Tibial artery (tissue), 4 donors: Measurements from ENCODE around the gene MISP.
A peak's percentile ranks its signal among the peaks of the same experiment; 100 is the strongest.

Experiments used
- DNase-seq, 2 donors: peaks; one replicate each; pipeline ENCODE4 v3.0.0-alpha.2; 2019
- H3K27ac ChIP-seq, 2 donors: fragments of 200-600 bp; sonication (generic) in 1 of 2; 1 replicate in 1 of 2; 2 replicates in 1 of 2; pipeline ENCODE4 v1.5.1; 2018 to 2019; ENCODE audit warnings: mild to moderate bottlenecking in 1 of 2
- H3K27me3 ChIP-seq, 2 donors: fragments of 200-600 bp; sonication (generic) in 1 of 2; one replicate each; pipeline versions ENCODE4 v1.5.1 to v1.6.0; 2016 to 2019
- H3K36me3 ChIP-seq, 3 donors: fragments of 200-600 bp; sonication (generic) in 2 of 3; one replicate each; pipeline ENCODE4 v1.5.1; 2016 to 2019; ENCODE audit warnings: mild to moderate bottlenecking in 2 of 3
- H3K4me1 ChIP-seq, 4 donors: fragments of 200-600 bp; sonication (generic) in 2 of 4; 1 replicate in 3 of 4; 2 replicates in 1 of 4; pipeline ENCODE4 v1.5.1; 2016 to 2019
- H3K4me3 ChIP-seq, 2 donors: fragments of 200-600 bp; sonication (generic) in 1 of 2; 1 replicate in 1 of 2; 2 replicates in 1 of 2; pipeline ENCODE4 v1.5.1; 2018 to 2019; ENCODE audit warnings: mild to moderate bottlenecking in 2 of 2
- H3K9me3 ChIP-seq, 3 donors: fragments of 200-600 bp; sonication (generic) in 1 of 3; one replicate each; pipeline ENCODE4 v1.5.1; 2016 to 2019
- CTCF ChIP-seq, 2 experiments: fragments of 200-600 bp in 1 of 2; fragments of 450-650 bp in 1 of 2; IDR thresholded peaks; one replicate each; pipeline ENCODE4 v1.5.1; 2017 to 2019; ENCODE audit warnings: antibody characterized with exemption in 2 of 2, mild to moderate bottlenecking in 1 of 2, moderate library complexity in 1 of 2
- intact Hi-C: fragments of 100-400 bp; cut with DNase I; formaldehyde crosslinking; loops from one replicate; pipeline ENCODE4 v1.15.0; 2023; ENCODE audit warnings: low total_unique reads

Gene MISP

GRCh38 chr19:708154-709143, 42.5 kb upstream of the MISP start, which contains the start of gene PALM:
Gene PALM (plus strand): TSS chr19:708935. CDS start chr19:709147, 212 bp downstream.
- H3K36me3 ChIP-seq = no peaks in the 10 kb centered on the region
- peaks cover 0 to 24% (median 0%) of the 10 kb centered on the region in 4 donors for H3K4me1 ChIP-seq
- peaks cover 0 to 7% (median 0%) of the 10 kb centered on the region in 3 donors for H3K9me3 ChIP-seq
- DNase-seq = no peak
- no peak for TF ChIP-seq CTCF (IDR thresholded peaks at IDR 0.05)
- peak within 1 kb of the TSS; percentile 56 to 57 for H3K27ac ChIP-seq
- peaks cover 0 to 72% of the 10 kb centered on the region in 2 donors for H3K27me3 ChIP-seq
- intact Hi-C loops = no loop called here
- peak within 1 kb of the TSS; percentile 51 to 57 for H3K4me3 ChIP-seq

- Histone ChIP-seq H3K4me1 (peaks cover 0 to 16% (median 0%) of the 10 kb centered on the region in 4 donors), H3K36me3 (no peaks in the 10 kb centered on the region), H3K9me3 (peaks cover 0 to 7% (median 0%) of the 10 kb centered on the region in 3 donors), H3K4me3 (peak overlapping the region; percentile 51 to 57), H3K27me3 (peaks cover 0 to 63% of the 10 kb centered on the region in 2 donors), H3K27ac (peak overlapping the region; percentile 56 to 57)
- no peak for DNase-seq
- intact Hi-C loops = no loop called here
- TF ChIP-seq CTCF (IDR thresholded peaks at IDR 0.05) = no peak
These were observed 41.5 kb upstream of the MISP start for GRCh38 chr19:709196-709964.

GRCh38 chr19:709965-710571, 40.8 kb upstream of the MISP start:
- Histone ChIP-seq H3K4me1 (peaks cover 0 to 15% (median 0%) of the 10 kb centered on the region in 4 donors), H3K4me3 (peak overlapping the region; percentile 51 to 57), H3K36me3 (peaks cover 0 to 2% (median 0%) of the 10 kb centered on the region in 3 donors), H3K9me3 (peaks cover 0 to 9% (median 0%) of the 10 kb centered on the region in 3 donors), H3K27me3 (peaks cover 0 to 61% of the 10 kb centered on the region in 2 donors), H3K27ac (peak overlapping the region; percentile 56 to 57)
- DNase-seq = peak in 1 of 2 donors; percentile 48
- intact Hi-C loops = no loop called here
- TF ChIP-seq CTCF (IDR thresholded peaks at IDR 0.05) = no peak

GRCh38 chr19:710767-711166, 40.1 kb upstream of the MISP start:
- Histone ChIP-seq H3K27me3 (peaks cover 0 to 55% of the 10 kb centered on the region in 2 donors), H3K27ac (peak overlapping the region; percentile 56 to 57), H3K36me3 (peaks cover 0 to 8% (median 6%) of the 10 kb centered on the region in 3 donors), H3K4me3 (peak overlapping the region; percentile 51 to 57), H3K4me1 (peaks cover 0 to 15% (median 0%) of the 10 kb centered on the region in 4 donors), H3K9me3 (peaks cover 0 to 15% (median 5%) of the 10 kb centered on the region in 3 donors)
- intact Hi-C loops = no loop called here
- no peak for TF ChIP-seq CTCF (IDR thresholded peaks at IDR 0.05)
- DNase-seq = no peak

- Histone ChIP-seq H3K4me1 (peaks cover 0 to 15% (median 0%) of the 10 kb centered on the region in 4 donors), H3K36me3 (peaks cover 0 to 8% (median 6%) of the 10 kb centered on the region in 3 donors), H3K27ac (peak overlapping the region in 1 of 2 donors; percentile 57), H3K4me3 (no peak overlapping the region), H3K27me3 (peaks cover 0 to 52% of the 10 kb centered on the region in 2 donors), H3K9me3 (peaks cover 0 to 15% (median 6%) of the 10 kb centered on the region in 3 donors)
- no peak for DNase-seq
- intact Hi-C loops = no loop called here
- TF ChIP-seq CTCF (IDR thresholded peaks at IDR 0.05) = no peak
These were observed 39.7 kb upstream of the MISP start for GRCh38 chr19:711254-711653.
